ENCODE results near the gene USPL1. TPM values are rescaled to one million over a fixed set of nuclear protein-coding genes. Genes with fewer than 3 reads are reported as not detected.

Gene USPL1
- total and polyA plus RNA-seq, 9 donors, result 12.1 to 26.8 (median 22.4) TPM

- 0 to 1% (median 1%) methylated on average over 7 of the region's 7 CpGs for WGBS, 3 donors
- no peak for DNase-seq
Observed at GRCh38 chr13:30615866-30616541, 1.7 kb upstream of the USPL1 start.

GRCh38 chr13:30616927-30617314, 799 bp upstream of the USPL1 start:
- Histone ChIP-seq H3K27ac (peak overlapping the region; percentile 99 to 100), H3K36me3 (no peaks in the 10 kb centered on the region), H3K27me3 (no peaks in the 10 kb centered on the region), H3K9me3 (no peaks in the 10 kb centered on the region), H3K4me1 (ENCODE audit: insufficient read depth) (peaks cover 2% of the 10 kb centered on the region), H3K4me3 (peak overlapping the region; percentile 88)
- 0% methylated on average over 12 of the region's 12 CpGs for WGBS, 3 donors
- DNase-seq, result peak in 3 of 5 donors; percentile 69 to 74 (median 73)
- intact Hi-C loops (cut with DNase I), result loop anchor here in 2 of 4 donors (1.0 to 5.0 kb wide), 4 partner anchors 58 to 250 kb away; partner anchors contain the start of gene HMGB1 (in 2 of the 2)
- TF ChIP-seq EP300 (IDR thresholded peaks at IDR 0.05) (no peak), CTCF (IDR thresholded peaks at IDR 0.05) (peak in 1 of 3 donors; percentile 3)

More at GRCh38 chr13:30615866-30616541, 1.7 kb upstream of the USPL1 start:
- Histone ChIP-seq H3K4me3 (peak overlapping the region; percentile 88), H3K27me3 (no peaks in the 10 kb centered on the region), H3K27ac (peak overlapping the region; percentile 99 to 100), H3K36me3 (no peaks in the 10 kb centered on the region), H3K4me1 (ENCODE audit: insufficient read depth) (peaks cover 2% of the 10 kb centered on the region), H3K9me3 (no peaks in the 10 kb centered on the region)
- no peak for TF ChIP-seq CTCF (IDR thresholded peaks at IDR 0.05)
- no peak for TF ChIP-seq EP300 (IDR thresholded peaks at IDR 0.05)
- TF ChIP-seq POLR2A (IDR thresholded peaks at IDR 0.05), result no peak
- intact Hi-C loops (cut with DNase I), result loop anchor here in 1 of 4 donors (2.0 to 5.0 kb wide), 3 partner anchors 59 to 251 kb away; partner anchors contain the start of gene HMGB1

- Histone ChIP-seq H3K27ac (peak overlapping the region; percentile 76 to 100), H3K27me3 (no peaks in the 10 kb centered on the region), H3K4me3 (peak overlapping the region; percentile 88), H3K9me3 (no peaks in the 10 kb centered on the region), H3K4me1 (ENCODE audit: insufficient read depth) (peaks cover 2% of the 10 kb centered on the region), H3K36me3 (no peaks in the 10 kb centered on the region)
- 0 to 2% (median 1%) methylated on average over 21 of the region's 21 CpGs for WGBS, 3 donors
- TF ChIP-seq POLR2A (IDR thresholded peaks at IDR 0.05), result no peak
- no peak for TF ChIP-seq CTCF (IDR thresholded peaks at IDR 0.05)
- TF ChIP-seq EP300 (IDR thresholded peaks at IDR 0.05), result no peak
- DNase-seq, result peak; percentile 21 to 52 (median 44)
- intact Hi-C loops (cut with DNase I), result loop anchor here in 1 of 4 donors (5.0 kb wide), 1 partner anchor 249 kb away; no protein-coding TSS in a partner anchor
Observed at GRCh38 chr13:30618186-30618929, 638 bp downstream of the USPL1 start.

- TF ChIP-seq POLR2A (IDR thresholded peaks at IDR 0.05) (no peak), EP300 (IDR thresholded peaks at IDR 0.05) (no peak)
- Histone ChIP-seq H3K36me3 (no peaks in the 10 kb centered on the region), H3K4me1 (ENCODE audit: insufficient read depth) (peaks cover 2% of the 10 kb centered on the region), H3K27me3 (no peaks in the 10 kb centered on the region), H3K9me3 (no peaks in the 10 kb centered on the region), H3K27ac (no peak overlapping the region), H3K4me3 (peak overlapping the region; percentile 88)
- DNase-seq, result no peak
- 18 to 25% (median 20%) methylated on average over 3 of the region's 3 CpGs for WGBS, 3 donors
- intact Hi-C loops (cut with DNase I), result loop anchor here in 1 of 4 donors (5.0 kb wide), 1 partner anchor 248 kb away; no protein-coding TSS in a partner anchor
Observed at GRCh38 chr13:30618930-30619279, 1.2 kb downstream of the USPL1 start.

Measured in ovary (tissue), 9 donors.